Gastroesophageal sphincter (tissue), 4 donors: Measurements from ENCODE around the gene PGA3. TPM values are rescaled to one million over a fixed set of nuclear protein-coding genes. Genes with fewer than 3 reads are reported as not detected.

Source experiments
- ATAC-seq: fragments of 150-250 bp; one replicate; pipeline ENCODE4 v1.9.1; 2016; ENCODE audit warnings: mild to moderate bottlenecking, moderate library complexity
- H3K27ac ChIP-seq, 4 donors: fragments of 200-600 bp; sonication (generic) in 3 of 4; 1 replicate in 3 of 4; 2 replicates in 1 of 4; pipeline ENCODE4 v1.5.1; 2016 to 2019
- H3K27me3 ChIP-seq: fragments of 200-600 bp; sonication (generic); one replicate; pipeline ENCODE4 v1.5.1; 2019
- H3K36me3 ChIP-seq, 2 donors: fragments of 200-600 bp; sonication (generic); one replicate each; pipeline ENCODE4 v1.5.1; 2019; ENCODE audit warnings: control low read depth in 1 of 2
- H3K4me1 ChIP-seq, 3 donors: fragments of 200-600 bp; sonication (generic); 1 replicate in 2 of 3; 2 replicates in 1 of 3; pipeline ENCODE4 v1.5.1; 2016 to 2019; ENCODE audit warnings: control low read depth in 2 of 3
- H3K4me3 ChIP-seq, 2 donors: fragments of 200-600 bp; sonication (generic); one replicate each; pipeline ENCODE4 v1.5.1; 2019; ENCODE audit warnings: mild to moderate bottlenecking in 1 of 2, moderate library complexity in 1 of 2
- H3K9me3 ChIP-seq, 3 donors: fragments of 200-600 bp; sonication (generic); one replicate each; pipeline ENCODE4 v1.5.1; 2017 to 2019; ENCODE audit warnings: control low read depth in 2 of 3
- CTCF ChIP-seq, 4 experiments: fragments of 200-600 bp in 2 of 4; fragments of 450-650 bp in 2 of 4; sonication (generic) in 1 of 4; IDR thresholded peaks; one replicate each; pipeline ENCODE4 v1.5.1; 2017 to 2019; ENCODE audit warnings: antibody characterized with exemption in 4 of 4, mild to moderate bottlenecking in 2 of 4, moderate library complexity in 2 of 4
- EP300 ChIP-seq: sonication (generic); formaldehyde crosslinking; IDR thresholded peaks from one replicate; pipeline ENCODE4 v1.6.1; 2017; ENCODE audit warnings: antibody characterized with exemption, mild to moderate bottlenecking
- POLR2A ChIP-seq, 2 donors: fragments of 450-650 bp; IDR thresholded peaks; one replicate each; pipeline ENCODE4 v1.6.1; 2017; ENCODE audit warnings: antibody characterized with exemption in 2 of 2, mild to moderate bottlenecking in 2 of 2, moderate library complexity in 1 of 2
- POLR2AphosphoS5 ChIP-seq: sonication (generic); formaldehyde crosslinking; IDR thresholded peaks from one replicate; pipeline ENCODE4 v1.6.1; 2017; ENCODE audit warnings: antibody characterized with exemption
- WGBS, 2 donors: methylation state at CpG; one replicate each; pipeline ENCODE4 v1.1.5; 2018; ENCODE audit warnings: low coverage in 1 of 2; 5-methylcytosine and 5-hydroxymethylcytosine counted together
- total RNA-seq, 4 donors: library from RNA; depleted of rRNA; stranded (reverse); fragments of >200 nt; gene quantifications; one replicate each; pipeline ENCODE4 v1.1.0, GENCODE V29; 2016

PGA3 gene
- total RNA-seq, 4 donors from 2014 or later, result 0.81 TPM; not detected in 3

GRCh38 chr11:61181489-61181888 is 21.8 kb upstream of the PGA3 start:
- H3K4me1 ChIP-seq, result no peaks in the 10 kb centered on the region
- H3K4me3 ChIP-seq, result no peak overlapping the region
- no peak overlapping the region for H3K27ac ChIP-seq
- no peaks in the 10 kb centered on the region for H3K27me3 ChIP-seq
- H3K9me3 ChIP-seq, result no peaks in the 10 kb centered on the region
- no peak for TF ChIP-seq EP300
- no peak for TF ChIP-seq POLR2A (IDR thresholded peaks at IDR 0.05)
- no peak for TF ChIP-seq CTCF (IDR thresholded peaks at IDR 0.05)
- TF ChIP-seq POLR2AphosphoS5, result no peak
- 90 to 94% methylated on average over 4 of the region's 4 CpGs for WGBS, 2 donors
- H3K36me3 ChIP-seq, result no peaks in the 10 kb centered on the region
- ATAC-seq, result no peak

- no peak for ATAC-seq
- TF ChIP-seq POLR2AphosphoS5 (no peak), POLR2A (IDR thresholded peaks at IDR 0.05) (no peak), CTCF (IDR thresholded peaks at IDR 0.05) (no peak), EP300 (no peak)
- Histone ChIP-seq H3K27me3 (no peaks in the 10 kb centered on the region), H3K27ac (no peak overlapping the region), H3K4me3 (no peak overlapping the region), H3K9me3 (no peaks in the 10 kb centered on the region), H3K4me1 (no peaks in the 10 kb centered on the region), H3K36me3 (no peaks in the 10 kb centered on the region)
- 78 to 89% methylated on average over 3 to 4 of the region's 4 CpGs for WGBS, 2 donors
Measured at GRCh38 chr11:61183645-61184044, 19.7 kb upstream of the PGA3 start.

GRCh38 chr11:61186504-61186903 is 16.8 kb upstream of the PGA3 start:
- H3K27me3 ChIP-seq, result peaks cover 21% of the 10 kb centered on the region

GRCh38 chr11:61187505-61188130 is 15.7 kb upstream of the PGA3 start:
- TF ChIP-seq POLR2AphosphoS5 (no peak), EP300 (no peak), CTCF (IDR thresholded peaks at IDR 0.05) (peak; percentile 89 to 95 (median 92)), POLR2A (IDR thresholded peaks at IDR 0.05) (no peak)
- H3K9me3 ChIP-seq, result no peaks in the 10 kb centered on the region
- peaks cover 30% of the 10 kb centered on the region for H3K27me3 ChIP-seq
- ATAC-seq, result peak; percentile 71
- WGBS, 2 donors, result 29 to 37% methylated on average over 11 of the region's 11 CpGs
- no peaks in the 10 kb centered on the region for H3K36me3 ChIP-seq
- H3K27ac ChIP-seq, result no peak overlapping the region
- H3K4me3 ChIP-seq, result no peak overlapping the region
- no peaks in the 10 kb centered on the region for H3K4me1 ChIP-seq

More at GRCh38 chr11:61186504-61186903, 16.8 kb upstream of the PGA3 start:
- Histone ChIP-seq H3K9me3 (no peaks in the 10 kb centered on the region), H3K36me3 (no peaks in the 10 kb centered on the region), H3K4me3 (no peak overlapping the region), H3K27ac (no peak overlapping the region), H3K4me1 (no peaks in the 10 kb centered on the region)
- no peak for TF ChIP-seq CTCF (IDR thresholded peaks at IDR 0.05)
- no peak for TF ChIP-seq POLR2A (IDR thresholded peaks at IDR 0.05)
- TF ChIP-seq EP300, result no peak
- no peak for TF ChIP-seq POLR2AphosphoS5
- no peak for ATAC-seq
- 77 to 87% methylated on average over 5 to 8 of the region's 8 CpGs for WGBS, 2 donors

- no peak overlapping the region for H3K4me3 ChIP-seq
- H3K27ac ChIP-seq, result no peak overlapping the region
- ATAC-seq, result no peak
- H3K4me1 ChIP-seq, result no peaks in the 10 kb centered on the region
- 84 to 100% methylated on average over 1 to 3 of the region's 8 CpGs for WGBS, 2 donors
- H3K9me3 ChIP-seq, result no peaks in the 10 kb centered on the region
- peaks cover 40% of the 10 kb centered on the region for H3K27me3 ChIP-seq
- TF ChIP-seq CTCF (IDR thresholded peaks at IDR 0.05), result no peak
- TF ChIP-seq EP300, result no peak
- TF ChIP-seq POLR2A (IDR thresholded peaks at IDR 0.05), result no peak
- TF ChIP-seq POLR2AphosphoS5, result no peak
- no peaks in the 10 kb centered on the region for H3K36me3 ChIP-seq
Measured at GRCh38 chr11:61189933-61190332, 13.4 kb upstream of the PGA3 start.
